Right atrium auricular region (tissue), 2 donors: ENCODE data around the gene LCT. TPM values are rescaled to one million over a fixed set of nuclear protein-coding genes. Genes with fewer than 3 reads are reported as not detected.

Experiments
- DNase-seq: peaks from one replicate; pipeline ENCODE4 v3.0.0-alpha.2; 2019; ENCODE audit warnings: low spot score
- H3K27ac ChIP-seq, 2 donors: fragments of 200-600 bp; sonication (generic); 1 replicate in 1 of 2; 2 replicates in 1 of 2; pipeline ENCODE4 v1.5.1; 2016 to 2019
- H3K27me3 ChIP-seq, 2 donors: fragments of 200-600 bp; sonication (generic); one replicate each; pipeline versions ENCODE4 v1.5.1 to v1.6.0; 2017 to 2019
- H3K36me3 ChIP-seq: fragments of 200-600 bp; sonication (generic); one replicate; pipeline ENCODE4 v1.5.1; 2016
- H3K4me1 ChIP-seq, 2 donors: fragments of 200-600 bp; sonication (generic); one replicate each; pipeline versions ENCODE4 v1.5.1 to v1.6.0; 2017 to 2019
- H3K4me3 ChIP-seq, 2 donors: fragments of 200-600 bp; sonication (generic); 1 replicate in 1 of 2; 2 replicates in 1 of 2; pipeline ENCODE4 v1.5.1; 2017 to 2019; ENCODE audit warnings: mild to moderate bottlenecking in 1 of 2, moderate library complexity in 1 of 2
- H3K9me3 ChIP-seq, 2 donors: fragments of 200-600 bp; sonication (generic); one replicate each; pipeline ENCODE4 v1.5.1; 2019
- CTCF ChIP-seq, 2 donors: fragments of 200-600 bp; sonication (generic); IDR thresholded peaks; one replicate each; pipeline ENCODE4 v1.5.1; 2019; ENCODE audit warnings: antibody characterized with exemption in 2 of 2
- total RNA-seq, 2 donors: library from RNA; depleted of rRNA; stranded (reverse); fragments of >200 nt; gene quantifications; one replicate each; pipeline ENCODE4 v1.1.0, GENCODE V29; 2016

LCT gene
- total RNA-seq, 2 donors from 2014 or later = not detected

- Histone ChIP-seq H3K27me3 (no peaks in the 10 kb centered on the region), H3K4me1 (peaks cover 0 to 25% of the 10 kb centered on the region in 2 donors), H3K27ac (no peak overlapping the region), H3K9me3 (no peaks in the 10 kb centered on the region), H3K4me3 (no peak overlapping the region), H3K36me3 (no peaks in the 10 kb centered on the region)
- TF ChIP-seq CTCF (IDR thresholded peaks at IDR 0.05) = no peak
- no peak for DNase-seq
These were observed 96.8 kb downstream of the LCT start for GRCh38 chr2:135740206-135740605.

Other genes with a start within 250 kb of the LCT start
- 10 to 100 TPM; 37.5 to 48.7 TPM for gene UBXN4, start 95.3 kb downstream of the LCT start, total RNA-seq
- gene MCM6, start 39.3 kb upstream of the LCT start, total RNA-seq = 1 to 10 TPM; 3.2 to 4.4 TPM
- gene DARS1, start 148.4 kb upstream of the LCT start, total RNA-seq = 10 to 100 TPM; 42.4 to 57.8 TPM